HFFc6 (cell line): Measurements from ENCODE around the gene DCUN1D3. TPM values are rescaled to one million over a fixed set of nuclear protein-coding genes. Genes with fewer than 3 reads are reported as not detected.

Source experiments
- DNase-seq: peaks from one replicate; pipeline ENCODE4 v3.0.0-alpha.2; 2018
- H3K27ac Mint-ChIP-seq: 2 replicates; pipeline ENCODE4 v1.8.0; 2020; ENCODE audit warnings: mild to moderate bottlenecking, mixed read lengths
- H3K27me3 Mint-ChIP-seq: 2 replicates; pipeline ENCODE4 v1.8.0; 2021; ENCODE audit warnings: mild to moderate bottlenecking, moderate library complexity, mixed read lengths; ENCODE audit not compliant: insufficient read depth
- H3K36me3 Mint-ChIP-seq: 2 replicates; pipeline ENCODE4 v1.8.0; 2021; ENCODE audit warnings: low read depth, mixed read lengths
- H3K4me1 Mint-ChIP-seq: 2 replicates; pipeline ENCODE4 v1.8.0; 2020; ENCODE audit warnings: low read depth, mixed read lengths
- H3K4me3 Mint-ChIP-seq: 2 replicates; pipeline ENCODE4 v1.8.0; 2020; ENCODE audit warnings: mild to moderate bottlenecking, moderate library complexity, mixed read lengths
- H3K9me3 Mint-ChIP-seq: 2 replicates; pipeline ENCODE4 v1.8.0; 2020; ENCODE audit warnings: mild to moderate bottlenecking, mixed read lengths
- total RNA-seq, 6 experiments: library from RNA; stranded (reverse); fragmentation: NEBNext Ultra II Directional; extraction: Animal tissue kit (Norgen Biotek cat#: 25700); gene quantifications; 2 replicates in 1 of 6; 3 replicates in 5 of 6; pipeline ENCODE4 v1.2.3, GENCODE V29; 2021
- TF ChIP-seq, protein P1 (sequence below): fragments of 200-600 bp; sonication (generic); IDR thresholded peaks from 2 replicates; pipeline ENCODE4 v1.5.0; 2021; ENCODE audit warnings: antibody characterized with exemption, mild to moderate bottlenecking

The DCUN1D3 gene
- total RNA-seq, 6 experiments from 2014 or later = 29.2 to 41.0 (median 32.1) TPM

DNA sequence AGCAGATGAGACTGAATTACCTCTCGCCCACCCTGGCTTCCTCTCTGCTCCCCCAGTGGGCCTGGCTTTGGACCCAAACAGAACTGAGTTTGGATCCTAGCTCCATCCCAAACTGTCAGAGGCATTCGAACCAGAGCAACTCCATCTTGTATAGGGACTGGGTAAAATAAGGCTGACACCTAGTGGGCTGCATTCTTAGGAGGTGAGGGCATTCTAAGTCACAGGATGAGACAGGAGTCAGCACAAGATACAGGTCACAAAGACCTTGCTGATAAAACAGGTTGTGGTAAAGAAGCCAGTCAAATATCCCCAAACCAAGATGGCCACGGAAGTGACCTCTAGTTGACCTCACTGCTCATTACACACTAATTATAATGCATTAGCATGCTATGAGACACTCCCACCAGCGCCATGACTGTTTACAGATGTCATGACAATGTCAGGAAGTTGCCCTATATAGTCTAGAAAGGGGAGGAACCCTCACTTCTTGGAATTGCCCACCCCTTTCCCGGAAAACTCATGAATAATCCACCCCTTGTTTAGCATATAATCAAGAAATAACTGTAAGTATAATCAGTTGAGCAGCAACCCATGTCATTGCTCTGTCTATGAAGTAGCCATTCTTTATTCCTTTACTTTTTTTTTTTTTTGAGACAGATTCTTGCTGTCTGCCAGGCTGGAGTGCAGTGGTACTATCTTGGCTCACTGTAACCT is 44.9 kb upstream of the DCUN1D3 start:
- no peak overlapping the region for H3K4me3 Mint-ChIP-seq
- peaks cover 11% of the 10 kb centered on the region for H3K4me1 Mint-ChIP-seq
- peaks cover 2% of the 10 kb centered on the region; the same call in 1 of the 2 replicates for H3K27me3 Mint-ChIP-seq
- TF ChIP-seq, protein P1, sequence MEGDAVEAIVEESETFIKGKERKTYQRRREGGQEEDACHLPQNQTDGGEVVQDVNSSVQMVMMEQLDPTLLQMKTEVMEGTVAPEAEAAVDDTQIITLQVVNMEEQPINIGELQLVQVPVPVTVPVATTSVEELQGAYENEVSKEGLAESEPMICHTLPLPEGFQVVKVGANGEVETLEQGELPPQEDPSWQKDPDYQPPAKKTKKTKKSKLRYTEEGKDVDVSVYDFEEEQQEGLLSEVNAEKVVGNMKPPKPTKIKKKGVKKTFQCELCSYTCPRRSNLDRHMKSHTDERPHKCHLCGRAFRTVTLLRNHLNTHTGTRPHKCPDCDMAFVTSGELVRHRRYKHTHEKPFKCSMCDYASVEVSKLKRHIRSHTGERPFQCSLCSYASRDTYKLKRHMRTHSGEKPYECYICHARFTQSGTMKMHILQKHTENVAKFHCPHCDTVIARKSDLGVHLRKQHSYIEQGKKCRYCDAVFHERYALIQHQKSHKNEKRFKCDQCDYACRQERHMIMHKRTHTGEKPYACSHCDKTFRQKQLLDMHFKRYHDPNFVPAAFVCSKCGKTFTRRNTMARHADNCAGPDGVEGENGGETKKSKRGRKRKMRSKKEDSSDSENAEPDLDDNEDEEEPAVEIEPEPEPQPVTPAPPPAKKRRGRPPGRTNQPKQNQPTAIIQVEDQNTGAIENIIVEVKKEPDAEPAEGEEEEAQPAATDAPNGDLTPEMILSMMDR = no peak
- H3K27ac Mint-ChIP-seq = no peak overlapping the region
- peak; percentile 21 for DNase-seq
- no peaks in the 10 kb centered on the region for H3K9me3 Mint-ChIP-seq
- H3K36me3 Mint-ChIP-seq = no peaks in the 10 kb centered on the region

DNA sequence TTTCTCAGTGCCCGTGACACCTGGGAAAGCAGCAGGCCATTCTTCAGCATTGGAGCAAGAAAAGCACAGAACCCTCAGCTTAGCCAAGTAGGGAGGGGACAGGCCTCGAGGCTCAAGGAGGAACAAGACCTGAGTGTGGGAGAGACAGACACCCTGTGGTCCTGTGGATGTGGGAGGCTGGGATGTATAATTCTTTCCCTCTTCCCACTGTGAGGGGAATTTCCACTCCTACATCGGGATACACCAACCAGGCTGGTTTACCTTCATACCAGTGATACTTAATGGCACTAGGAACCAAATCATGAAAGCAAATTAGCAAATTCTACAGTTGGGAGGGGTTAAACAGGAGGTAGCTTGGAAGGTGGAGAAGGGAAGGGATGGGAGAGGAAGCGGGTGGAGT is 42.1 kb upstream of the DCUN1D3 start:
- Mint-ChIP-seq H3K36me3 (no peaks in the 10 kb centered on the region), H3K27ac (no peak overlapping the region), H3K4me3 (no peak overlapping the region), H3K4me1 (peaks cover 24% of the 10 kb centered on the region), H3K9me3 (no peaks in the 10 kb centered on the region), H3K27me3 (peaks cover under 1% of the 10 kb centered on the region; the same call in 1 of the 2 replicates)
- DNase-seq = no peak
- TF ChIP-seq, protein P1 = no peak

DNA sequence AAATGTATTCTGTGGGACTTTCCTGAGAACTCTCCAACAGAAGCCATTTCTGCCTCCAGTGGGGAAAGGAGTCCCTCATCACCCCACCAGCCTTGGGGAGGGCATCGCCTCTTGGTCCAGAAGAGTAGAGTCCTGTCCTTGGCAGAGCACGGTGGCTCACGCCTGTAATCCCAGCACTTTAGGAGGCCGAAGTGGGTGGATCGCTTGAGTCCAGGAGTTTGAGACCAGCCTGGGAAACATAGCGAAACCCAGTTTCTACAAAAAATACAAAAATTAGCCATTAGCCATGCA is 41.4 kb upstream of the DCUN1D3 start:
- no peaks in the 10 kb centered on the region for H3K9me3 Mint-ChIP-seq
- no peak for DNase-seq
- TF ChIP-seq, protein P1 = no peak

DNA sequence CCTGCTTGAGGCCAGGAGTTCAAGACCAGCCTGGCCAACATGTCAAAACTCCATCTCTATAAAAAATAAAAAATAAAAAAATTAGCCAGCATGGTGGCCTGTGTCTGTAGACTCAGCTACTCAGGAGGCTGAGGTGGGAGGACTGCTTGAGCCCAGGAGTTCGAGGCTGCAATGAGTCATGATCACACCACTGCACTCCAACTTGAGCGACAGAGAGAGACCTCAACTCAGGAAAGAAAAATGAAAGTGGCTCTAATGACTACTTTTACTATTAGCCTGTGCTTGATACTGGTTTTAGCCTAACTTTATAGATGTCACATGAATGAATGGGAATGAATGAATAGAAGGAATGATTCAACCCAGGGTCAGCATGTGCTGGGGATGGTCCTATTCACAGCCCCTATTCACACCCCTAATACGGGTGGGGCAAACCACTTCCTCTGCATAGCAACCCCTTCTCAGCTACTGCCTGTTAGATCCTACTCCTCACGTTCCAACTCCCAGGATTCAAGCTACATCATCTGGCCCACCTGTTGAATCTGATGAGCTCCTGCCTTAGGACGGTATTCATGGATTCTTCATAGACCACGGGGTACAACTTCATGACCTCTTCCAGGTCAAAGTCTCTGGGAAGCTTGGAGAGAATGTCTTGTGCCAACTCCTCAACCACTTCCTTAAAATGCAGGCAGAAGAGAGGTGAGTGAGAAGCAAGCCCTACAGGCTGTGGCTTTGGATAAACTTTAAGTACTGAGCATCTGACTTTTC is 40.9 kb upstream of the DCUN1D3 start:
- peaks cover 24% of the 10 kb centered on the region for H3K4me1 Mint-ChIP-seq
- no peaks in the 10 kb centered on the region for H3K36me3 Mint-ChIP-seq
- no peaks in the 10 kb centered on the region for H3K9me3 Mint-ChIP-seq
- H3K4me3 Mint-ChIP-seq = no peak overlapping the region
- no peak overlapping the region for H3K27ac Mint-ChIP-seq
- TF ChIP-seq, protein P1 = no peak
- no peaks in the 10 kb centered on the region for H3K27me3 Mint-ChIP-seq
- no peak for DNase-seq

More for the DNA sequence above, 41.4 kb upstream of the DCUN1D3 start:
- no peak overlapping the region for H3K27ac Mint-ChIP-seq
- H3K4me1 Mint-ChIP-seq = peaks cover 24% of the 10 kb centered on the region
- no peak overlapping the region for H3K4me3 Mint-ChIP-seq
- H3K36me3 Mint-ChIP-seq = no peaks in the 10 kb centered on the region
- no peaks in the 10 kb centered on the region for H3K27me3 Mint-ChIP-seq

DNA sequence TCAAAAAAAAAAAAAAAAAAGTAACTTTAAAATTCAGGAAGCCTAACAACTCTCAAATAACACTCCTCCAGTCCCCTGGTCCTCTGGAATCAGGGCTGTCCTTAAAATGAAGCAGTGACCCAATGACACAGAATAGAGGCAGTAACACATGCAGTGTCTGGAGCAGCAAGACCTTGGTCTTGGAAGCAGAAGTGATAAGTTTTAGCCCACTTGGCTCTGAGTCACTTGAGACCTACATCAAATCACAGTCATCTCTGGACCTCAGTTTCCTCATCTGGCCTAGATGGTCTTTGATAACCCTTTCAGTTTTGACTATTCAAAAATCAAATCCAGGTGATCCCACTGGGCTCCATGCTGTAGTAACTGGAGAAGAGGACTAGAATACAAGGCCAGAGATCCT is 39.5 kb upstream of the DCUN1D3 start:
- no peaks in the 10 kb centered on the region for H3K27me3 Mint-ChIP-seq
- no peak overlapping the region for H3K27ac Mint-ChIP-seq
- no peaks in the 10 kb centered on the region for H3K9me3 Mint-ChIP-seq
- H3K4me3 Mint-ChIP-seq = no peak overlapping the region
- no peaks in the 10 kb centered on the region for H3K36me3 Mint-ChIP-seq
- TF ChIP-seq, protein P1 = no peak
- H3K4me1 Mint-ChIP-seq = peaks cover 15% of the 10 kb centered on the region
- DNase-seq = no peak
